NCI-H2227 treated with DMSO at 0.1 percent for 48 hours (cell line): ENCODE data around the gene NRM.
"Not testable (repeated sequence)": the region's sequence is repeated elsewhere in the genome, so short reads cannot be mapped to it uniquely, and the experiment has no call there.

Experiments used
- DNase-seq: peaks from one replicate; lab custom pipeline; 2025; lab: John Stamatoyannopoulos, UW

NRM gene, protein sequence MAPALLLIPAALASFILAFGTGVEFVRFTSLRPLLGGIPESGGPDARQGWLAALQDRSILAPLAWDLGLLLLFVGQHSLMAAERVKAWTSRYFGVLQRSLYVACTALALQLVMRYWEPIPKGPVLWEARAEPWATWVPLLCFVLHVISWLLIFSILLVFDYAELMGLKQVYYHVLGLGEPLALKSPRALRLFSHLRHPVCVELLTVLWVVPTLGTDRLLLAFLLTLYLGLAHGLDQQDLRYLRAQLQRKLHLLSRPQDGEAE

DNA sequence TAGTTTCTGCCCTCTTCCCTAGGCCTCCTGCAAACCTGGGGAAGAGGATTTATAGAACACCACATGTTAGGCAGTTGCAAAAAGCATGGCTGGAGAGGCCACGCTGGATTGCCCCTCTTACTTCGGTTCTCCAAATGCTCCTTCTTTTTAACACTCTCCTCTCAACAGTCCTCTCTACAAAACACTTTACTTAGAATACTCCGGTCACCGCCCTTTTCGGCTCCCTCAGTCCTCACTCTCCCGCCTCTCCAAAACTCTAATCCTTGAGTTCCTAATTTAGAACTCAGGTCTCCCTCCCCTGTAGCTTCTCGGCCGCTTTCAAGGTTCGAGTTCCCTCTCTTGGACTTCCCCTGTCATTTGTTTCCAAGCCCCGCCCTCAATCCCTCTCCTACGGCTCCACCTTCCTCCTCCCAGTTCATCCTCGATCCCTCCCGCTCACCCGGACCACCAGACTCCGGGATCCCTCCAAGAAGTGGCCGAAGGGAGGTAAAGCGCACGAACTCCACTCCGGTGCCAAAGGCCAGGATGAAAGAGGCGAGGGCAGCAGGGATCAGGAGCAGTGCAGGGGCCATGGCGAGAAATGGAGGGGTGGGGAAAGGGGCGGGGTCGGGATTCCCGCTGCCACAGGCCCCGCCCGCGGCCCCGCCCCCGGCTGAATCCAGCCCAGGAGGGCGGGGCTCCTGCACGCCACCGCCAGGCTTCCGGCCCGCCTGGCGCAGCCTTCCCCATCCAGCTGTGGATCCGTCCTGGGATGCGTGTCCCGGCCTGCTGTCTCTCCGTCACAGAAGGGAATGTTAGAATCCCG lies at the start of gene NRM:
TSS of gene NRM (minus strand) at position 582 of the 805 bp plus-strand sequence. CDS start at position 572, 10 bp downstream.
- DNase-seq, result peak; percentile 92

- no peak for DNase-seq
These were observed 49.7 kb upstream of the NRM start for GRCh38 chr6:30740540-30740870.

DNA sequence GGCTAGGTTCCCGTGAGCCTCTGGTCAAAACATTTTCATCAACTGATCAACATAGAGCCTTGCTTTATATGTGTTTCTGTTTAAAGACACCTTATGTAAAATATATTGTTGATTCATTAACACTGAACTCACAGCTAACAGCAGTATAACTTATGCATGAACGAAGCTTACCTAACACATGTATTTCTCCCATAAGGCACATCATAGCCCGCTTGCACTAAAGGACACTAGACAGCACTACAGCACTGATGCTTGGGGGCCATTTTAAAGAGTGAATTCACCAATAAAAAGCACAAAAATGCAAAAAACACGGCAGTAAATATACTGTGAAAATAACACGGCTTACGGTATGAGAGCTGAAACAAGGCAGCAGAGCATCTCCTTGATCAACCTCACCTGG lies 47.7 kb upstream of the NRM start:
- DNase-seq, result no peak

DNA sequence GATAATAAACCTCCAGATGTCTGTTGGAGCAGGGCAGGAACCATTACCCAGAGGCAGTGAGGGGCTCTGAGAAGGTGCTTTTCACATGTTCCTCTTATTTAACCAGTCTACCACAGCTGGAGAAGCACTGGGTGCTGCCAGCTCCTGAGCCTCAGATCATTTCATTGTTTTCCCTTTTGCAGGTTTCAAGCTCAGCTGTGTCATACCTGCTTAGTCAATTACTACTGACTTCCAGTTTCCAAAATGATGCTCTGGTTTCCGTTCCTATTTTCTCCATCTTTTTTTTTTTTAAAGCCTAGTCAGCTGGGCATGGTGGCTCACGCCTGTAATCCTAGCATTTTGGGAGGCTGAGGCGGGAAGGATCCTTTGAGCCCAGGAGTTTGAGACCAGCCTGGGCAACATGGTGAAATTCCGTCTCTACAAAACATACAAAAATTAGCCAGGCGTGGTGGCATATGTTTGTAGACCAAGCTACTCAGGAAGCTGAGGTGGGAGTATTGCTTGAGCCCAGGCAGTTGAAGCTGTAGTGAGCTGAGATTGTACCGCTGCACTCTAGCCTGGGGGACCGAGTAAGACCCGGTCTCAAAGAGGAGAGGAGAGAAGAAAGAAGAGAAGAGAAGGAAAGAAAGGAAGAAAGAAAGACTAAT lies 45.0 kb upstream of the NRM start:
- no peak for DNase-seq

DNA sequence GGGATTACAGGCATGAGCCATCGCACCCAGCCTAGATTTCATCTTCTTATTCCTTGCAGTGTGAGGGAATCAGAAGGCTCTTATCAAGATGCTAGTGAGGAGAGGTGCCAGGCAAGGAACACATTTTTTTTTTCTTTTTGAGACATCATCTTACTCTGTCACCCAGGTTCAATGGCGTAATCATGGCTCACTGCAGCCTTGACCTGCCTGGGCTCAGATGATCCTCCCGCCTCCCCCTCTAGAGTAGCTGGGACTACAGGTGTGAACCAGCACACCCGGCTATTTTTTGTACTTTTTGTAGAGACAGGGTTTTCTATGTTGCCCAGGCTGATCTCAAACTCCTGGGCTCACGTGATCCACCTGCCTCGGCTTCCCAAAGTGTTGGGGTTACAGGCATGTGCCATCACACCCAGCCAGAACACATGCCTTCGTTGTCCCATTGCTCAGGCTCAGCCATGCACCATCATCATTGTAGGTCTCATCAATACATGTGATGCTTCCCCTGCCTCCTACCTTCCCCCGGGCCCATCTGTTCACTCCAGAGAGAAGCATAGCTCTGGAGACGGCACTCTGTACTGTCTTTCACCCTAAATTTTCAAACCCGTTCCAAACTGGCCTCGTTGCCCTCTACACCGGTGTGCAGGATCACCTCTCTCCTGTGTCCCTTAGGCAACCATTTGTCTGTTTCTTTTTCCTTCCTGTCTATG lies 41.6 kb upstream of the NRM start:
- DNase-seq, result no peak

DNA sequence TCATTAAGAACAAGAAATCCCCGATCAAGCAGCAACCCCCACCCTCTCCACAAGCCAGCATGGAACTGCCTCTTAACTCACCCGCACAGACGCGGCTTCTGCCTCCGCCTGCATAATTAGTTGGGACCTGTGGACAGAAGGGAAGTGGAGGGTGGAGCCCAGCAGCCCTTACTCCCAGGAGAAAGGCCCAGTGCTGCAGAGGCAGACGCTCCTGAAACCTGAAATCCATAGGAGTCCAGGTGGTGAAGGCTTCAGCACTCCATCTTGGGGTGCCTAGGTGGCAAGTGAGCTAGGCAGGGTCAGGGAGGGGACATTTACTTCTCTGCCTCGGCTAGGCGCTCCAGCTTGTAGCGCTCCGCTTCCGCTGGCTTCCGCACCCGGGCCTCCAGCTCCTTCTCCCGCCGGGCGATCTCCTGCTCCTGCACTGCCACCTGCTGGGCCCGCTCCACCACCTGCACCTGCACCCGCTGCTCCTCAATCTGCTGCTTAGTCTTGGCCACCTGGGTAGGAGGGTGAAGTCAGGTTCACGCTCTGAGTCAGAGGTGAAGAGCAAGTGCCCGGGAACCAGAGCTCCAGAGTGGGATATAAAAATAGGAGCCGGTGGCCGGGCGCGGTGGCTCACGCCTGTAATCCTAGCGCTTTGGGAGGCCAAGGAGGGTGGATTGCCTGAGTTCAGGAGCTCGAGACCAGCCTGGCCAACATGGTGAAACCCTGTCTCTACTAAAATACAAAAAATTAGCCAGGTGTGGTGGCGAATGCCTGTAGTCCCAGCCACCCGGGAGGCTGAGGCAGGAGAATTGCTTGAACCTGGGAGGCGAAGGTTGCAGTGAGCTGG lies 40.0 kb upstream of the NRM start:
- DNase-seq, result peak; percentile 89

GRCh38 chr6:30727920-30728553 lies 37.3 kb upstream of the NRM start:
- DNase-seq, result no peak

- DNase-seq, result no peak
These were observed 36.0 kb upstream of the NRM start for GRCh38 chr6:30726506-30727413.

- no peak for DNase-seq
These were observed 35.1 kb upstream of the NRM start for GRCh38 chr6:30725713-30726505.

DNA sequence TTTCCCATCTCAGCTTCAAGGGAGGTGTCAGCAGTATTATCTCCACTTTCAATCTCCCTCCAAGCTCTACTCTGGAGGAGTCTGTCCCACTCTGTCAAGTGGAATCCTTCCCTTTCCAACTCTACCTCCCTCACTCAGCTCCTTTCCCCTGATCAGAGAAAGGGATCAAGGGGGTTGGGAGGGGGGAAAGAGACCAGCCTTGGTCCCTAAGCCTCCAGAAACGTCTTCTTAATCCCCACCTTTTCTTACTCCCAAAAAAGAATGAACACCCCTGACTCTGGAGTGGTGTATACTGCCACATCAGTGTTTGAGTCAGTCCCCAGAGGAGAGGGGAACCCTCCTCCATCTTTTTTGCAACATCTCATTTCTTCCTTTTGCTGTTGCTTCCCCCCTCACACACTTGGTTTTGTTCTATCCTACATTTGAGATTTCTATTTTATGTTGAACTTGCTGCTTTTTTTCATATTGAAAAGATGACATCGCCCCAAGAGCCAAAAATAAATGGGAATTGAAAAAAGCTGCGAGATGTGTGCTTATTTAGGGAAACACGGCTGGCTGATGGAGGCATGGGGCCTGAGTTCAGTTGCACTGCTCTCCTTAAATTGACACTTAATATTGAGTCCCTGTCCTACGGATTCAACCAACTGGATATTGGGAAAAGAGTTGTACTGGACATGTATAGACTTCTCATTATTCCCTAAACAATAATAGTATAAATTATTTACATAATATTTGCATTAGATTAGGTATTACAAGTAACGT lies 34.3 kb upstream of the NRM start:
- no peak for DNase-seq

- DNase-seq, result not testable (repeated sequence)
These were observed 33.3 kb upstream of the NRM start for GRCh38 chr6:30723843-30724741.

DNA sequence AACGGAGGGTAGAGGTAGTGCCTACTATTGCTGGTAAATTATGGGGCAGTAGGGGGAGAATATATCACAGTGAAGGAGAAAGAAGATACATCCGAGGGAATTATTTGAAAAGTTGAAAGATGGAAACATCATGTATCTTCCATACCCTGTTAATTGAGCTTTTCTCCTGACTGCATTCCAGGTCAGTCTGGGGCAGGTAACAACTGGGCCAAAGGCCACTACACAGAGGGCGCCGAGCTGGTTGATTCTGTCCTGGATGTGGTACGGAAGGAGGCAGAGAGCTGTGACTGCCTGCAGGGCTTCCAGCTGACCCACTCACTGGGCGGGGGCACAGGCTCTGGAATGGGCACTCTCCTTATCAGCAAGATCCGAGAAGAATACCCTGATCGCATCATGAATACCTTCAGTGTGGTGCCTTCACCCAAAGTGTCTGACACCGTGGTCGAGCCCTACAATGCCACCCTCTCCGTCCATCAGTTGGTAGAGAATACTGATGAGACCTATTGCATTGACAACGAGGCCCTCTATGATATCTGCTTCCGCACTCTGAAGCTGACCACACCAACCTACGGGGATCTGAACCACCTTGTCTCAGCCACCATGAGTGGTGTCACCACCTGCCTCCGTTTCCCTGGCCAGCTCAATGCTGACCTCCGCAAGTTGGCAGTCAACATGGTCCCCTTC lies 32.5 kb upstream of the NRM start:
- DNase-seq, result not testable (repeated sequence)

DNA sequence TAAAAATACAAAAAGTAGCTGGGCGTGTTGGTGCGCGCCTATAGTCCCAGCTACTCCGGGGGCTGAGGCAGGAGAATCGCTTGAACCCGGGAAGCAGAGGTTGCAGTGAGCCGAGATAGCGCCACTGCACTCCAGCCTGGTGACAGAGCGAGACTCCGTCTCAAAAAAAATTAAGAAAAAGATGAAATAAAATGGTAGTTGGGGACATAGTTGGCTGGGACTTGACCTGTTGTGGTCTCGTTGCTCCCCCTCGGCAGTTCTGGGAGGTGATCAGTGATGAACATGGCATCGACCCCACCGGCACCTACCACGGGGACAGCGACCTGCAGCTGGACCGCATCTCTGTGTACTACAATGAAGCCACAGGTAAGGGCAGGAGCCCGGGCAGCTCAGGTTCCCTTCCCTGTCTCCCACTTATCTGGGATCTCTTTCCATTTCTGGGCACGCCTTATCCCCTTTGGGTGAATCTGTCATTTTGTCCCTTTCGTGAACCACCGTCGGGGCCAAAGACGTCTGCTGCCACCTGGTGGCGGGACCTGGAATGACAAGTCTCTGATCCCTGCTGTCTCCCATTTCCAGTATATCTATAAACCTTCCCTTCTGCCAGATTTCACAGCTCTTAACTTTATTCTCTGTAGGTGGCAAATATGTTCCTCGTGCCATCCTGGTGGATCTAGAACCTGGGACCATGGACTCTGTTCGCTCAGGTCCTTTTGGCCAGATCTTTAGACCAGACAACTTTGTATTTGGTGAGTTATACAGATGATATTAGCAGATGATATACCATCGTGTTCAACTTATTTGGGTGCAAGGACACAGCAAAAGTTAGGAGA lies 31.7 kb upstream of the NRM start:
- peak; percentile 78 for DNase-seq

GRCh38 chr6:30722025-30722279 lies 31.2 kb upstream of the NRM start:
- not testable (repeated sequence) for DNase-seq

GRCh38 chr6:30721198-30722024 lies 30.6 kb upstream of the NRM start:
- peak; percentile 93 for DNase-seq
